ENCODE data around the gene MFRP. TPM values are rescaled to one million over a fixed set of nuclear protein-coding genes. Genes with fewer than 3 reads are reported as not detected.
A peak's percentile ranks its signal among the peaks of the same experiment; 100 is the strongest.

Gene MFRP
- total and polyA plus RNA-seq, 9 of the 15 experiments (the other 6 are each of a cell fraction or from before 2014, with no cell fraction given): not detected

GRCh38 chr11:119334174-119334930, 12.2 kb downstream of the MFRP start, which contains the start of gene RNF26 (continued):
- TF ChIP-seq TAF1 (IDR thresholded peaks at IDR 0.05; ENCODE audit: control insufficient read depth, extremely low read depth, insufficient read depth, low read length, severe bottlenecking): peak; percentile 96
- TF ChIP-seq HNRNPLL (IDR thresholded peaks at IDR 0.05; ENCODE audit: low read depth, low read length, poor library complexity, severe bottlenecking): peak; percentile 24
- TF ChIP-seq E2F3 (CRISPR knock-in tag; IDR thresholded peaks at IDR 0.05): no peak
- TF ChIP-seq PHF8 (IDR thresholded peaks at IDR 0.05; ENCODE audit: borderline replicate concordance, low read length): peak; percentile 75; the same call in 1 of the 2 replicates
- TF ChIP-seq CREM (IDR thresholded peaks at IDR 0.05; ENCODE audit: low read depth): peak; percentile 92
- TF ChIP-seq CC2D1A (IDR thresholded peaks at IDR 0.05): peak; percentile 69; the same call in 1 of the 2 replicates
- TF ChIP-seq ZNF586 (CRISPR knock-in tag; conservative IDR thresholded peaks at IDR 0.05): no peak
- peak; percentile 90 for TF ChIP-seq ASH1L (IDR thresholded peaks at IDR 0.05; ENCODE audit: borderline replicate concordance, low read depth, partially characterized antibody)
- no peak for TF ChIP-seq PHTF2 (CRISPR knock-in tag; IDR thresholded peaks at IDR 0.05)
- peak; percentile 98 for TF ChIP-seq SIN3B (IDR thresholded peaks at IDR 0.05; ENCODE audit: low read depth)
- TF ChIP-seq FOS (IDR thresholded peaks at IDR 0.05; ENCODE audit: extremely low read depth, insufficient read length): peak; percentile 92
- peak; percentile 79 for TF ChIP-seq RBM25 (IDR thresholded peaks at IDR 0.05; ENCODE audit: low read depth, low read length, severe bottlenecking)
- no peak for TF ChIP-seq SRSF7 (optimal IDR thresholded peaks at IDR 0.05; ENCODE audit: low read depth, low read length)
- no peak for TF ChIP-seq ZC3H11A (IDR thresholded peaks at IDR 0.05; ENCODE audit: low read depth, low read length)
- TF ChIP-seq MTA3 (IDR thresholded peaks at IDR 0.05; ENCODE audit: borderline replicate concordance): no peak; the same call in 1 of the 2 replicates
- TF ChIP-seq STAG1 (CRISPR knock-in tag; IDR thresholded peaks at IDR 0.05; ENCODE audit: borderline replicate concordance): peak; percentile 44
- TF ChIP-seq GABPA (tag; conservative IDR thresholded peaks at IDR 0.05; ENCODE audit: low read depth): no peak
- TF ChIP-seq POLR2B (IDR thresholded peaks at IDR 0.05; ENCODE audit: low read depth, partially characterized antibody): peak; percentile 72
- TF ChIP-seq ZC3H4 (CRISPR knock-in tag; IDR thresholded peaks at IDR 0.05; ENCODE audit: borderline replicate concordance): 0 out of 2 replicates have a peak, but pooled peaks have one; percentile 63
- TF ChIP-seq JUND (IDR thresholded peaks at IDR 0.05; ENCODE audit: borderline replicate concordance, low read depth, low read length): peak; percentile 44; the same call in 1 of the 2 replicates
- no peak for TF ChIP-seq JUND (tag; IDR thresholded peaks at IDR 0.05; ENCODE audit: borderline replicate concordance, low read depth, low read length)
- TF ChIP-seq, protein P1, sequence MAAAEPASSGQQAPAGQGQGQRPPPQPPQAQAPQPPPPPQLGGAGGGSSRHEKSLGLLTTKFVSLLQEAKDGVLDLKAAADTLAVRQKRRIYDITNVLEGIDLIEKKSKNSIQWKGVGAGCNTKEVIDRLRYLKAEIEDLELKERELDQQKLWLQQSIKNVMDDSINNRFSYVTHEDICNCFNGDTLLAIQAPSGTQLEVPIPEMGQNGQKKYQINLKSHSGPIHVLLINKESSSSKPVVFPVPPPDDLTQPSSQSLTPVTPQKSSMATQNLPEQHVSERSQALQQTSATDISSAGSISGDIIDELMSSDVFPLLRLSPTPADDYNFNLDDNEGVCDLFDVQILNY (CRISPR knock-in tag; IDR thresholded peaks at IDR 0.05): no peak
- TF ChIP-seq IRF9 (tag; IDR thresholded peaks at IDR 0.05): no peak
- no peak for TF ChIP-seq TEAD4 (IDR thresholded peaks at IDR 0.05; ENCODE audit: low read length)
- no peak for TF ChIP-seq TEAD4 (CRISPR knock-in tag; IDR thresholded peaks at IDR 0.05; ENCODE audit: borderline replicate concordance)

Measured in K562 (cell line).